Measurements from ENCODE around the gene NELL2.

DNA sequence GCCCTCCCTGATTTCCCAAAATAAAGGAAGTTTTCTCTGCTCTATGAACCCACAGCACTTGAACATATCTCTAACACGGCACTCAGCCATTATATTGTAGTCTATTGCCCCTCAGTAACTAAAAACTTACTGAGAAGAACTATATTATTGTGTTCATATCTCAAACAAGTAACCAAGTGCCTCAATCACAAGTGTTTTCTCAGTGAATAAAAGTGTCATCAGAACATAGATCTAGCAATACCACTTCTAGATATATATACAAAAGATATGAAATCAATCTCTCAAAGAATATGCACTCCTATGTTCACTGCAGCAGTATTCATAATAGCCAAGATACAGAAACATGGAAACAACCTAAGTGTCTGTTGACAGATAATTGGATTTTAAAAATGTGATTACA lies 138.1 kb downstream of the NELL2 start:
- TF ChIP-seq, protein P1, sequence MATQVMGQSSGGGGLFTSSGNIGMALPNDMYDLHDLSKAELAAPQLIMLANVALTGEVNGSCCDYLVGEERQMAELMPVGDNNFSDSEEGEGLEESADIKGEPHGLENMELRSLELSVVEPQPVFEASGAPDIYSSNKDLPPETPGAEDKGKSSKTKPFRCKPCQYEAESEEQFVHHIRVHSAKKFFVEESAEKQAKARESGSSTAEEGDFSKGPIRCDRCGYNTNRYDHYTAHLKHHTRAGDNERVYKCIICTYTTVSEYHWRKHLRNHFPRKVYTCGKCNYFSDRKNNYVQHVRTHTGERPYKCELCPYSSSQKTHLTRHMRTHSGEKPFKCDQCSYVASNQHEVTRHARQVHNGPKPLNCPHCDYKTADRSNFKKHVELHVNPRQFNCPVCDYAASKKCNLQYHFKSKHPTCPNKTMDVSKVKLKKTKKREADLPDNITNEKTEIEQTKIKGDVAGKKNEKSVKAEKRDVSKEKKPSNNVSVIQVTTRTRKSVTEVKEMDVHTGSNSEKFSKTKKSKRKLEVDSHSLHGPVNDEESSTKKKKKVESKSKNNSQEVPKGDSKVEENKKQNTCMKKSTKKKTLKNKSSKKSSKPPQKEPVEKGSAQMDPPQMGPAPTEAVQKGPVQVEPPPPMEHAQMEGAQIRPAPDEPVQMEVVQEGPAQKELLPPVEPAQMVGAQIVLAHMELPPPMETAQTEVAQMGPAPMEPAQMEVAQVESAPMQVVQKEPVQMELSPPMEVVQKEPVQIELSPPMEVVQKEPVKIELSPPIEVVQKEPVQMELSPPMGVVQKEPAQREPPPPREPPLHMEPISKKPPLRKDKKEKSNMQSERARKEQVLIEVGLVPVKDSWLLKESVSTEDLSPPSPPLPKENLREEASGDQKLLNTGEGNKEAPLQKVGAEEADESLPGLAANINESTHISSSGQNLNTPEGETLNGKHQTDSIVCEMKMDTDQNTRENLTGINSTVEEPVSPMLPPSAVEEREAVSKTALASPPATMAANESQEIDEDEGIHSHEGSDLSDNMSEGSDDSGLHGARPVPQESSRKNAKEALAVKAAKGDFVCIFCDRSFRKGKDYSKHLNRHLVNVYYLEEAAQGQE (IDR thresholded peaks at IDR 0.05; ENCODE audit: insufficient read depth in 1 of 2, low read depth in 2 of 2, low read length in 2 of 2): no peak
- TF ChIP-seq TAF1 (IDR thresholded peaks at IDR 0.05; ENCODE audit: borderline replicate concordance, insufficient read depth, low read length): no peak
- TF ChIP-seq SIN3A (IDR thresholded peaks at IDR 0.05; ENCODE audit: borderline replicate concordance, insufficient read depth, low read length): no peak
- no peak for TF ChIP-seq POLR2AphosphoS5 (IDR thresholded peaks at IDR 0.05; ENCODE audit: low read depth, low read length)
- no peak for TF ChIP-seq FOXP2 (optimal IDR thresholded peaks at IDR 0.05; ENCODE audit: borderline replicate concordance, extremely low read depth, extremely low read length, insufficient read depth)

Data from PFSK-1 (cell line).